H1 (cell line): ENCODE data around the gene CACNA1C. TPM values are rescaled to one million over a fixed set of nuclear protein-coding genes. Genes with fewer than 3 reads are reported as not detected.

Experiments
- CTCF ChIA-PET: fragments of 300-600 bp; sonication (Branson Sonifier 250); formaldehyde crosslinking; loops from one replicate; lab custom pipeline; 2021; ENCODE audit not compliant: partially characterized antibody; lab: Charles Lee
- POLR2A ChIA-PET: fragments of 300-600 bp; sonication (Branson Sonifier 250); formaldehyde crosslinking; loops from one replicate; lab custom pipeline; 2021; ENCODE audit warnings: inconsistent platforms; ENCODE audit not compliant: partially characterized antibody; lab: Charles Lee
- DNase-seq, 2 experiments: peaks; one replicate each; pipeline versions ENCODE4 v3.0.0 to v3.0.0-alpha.2; 2010 to 2022; ENCODE audit warnings: low spot score in 2 of 2, low read depth in 1 of 2, mixed read lengths in 1 of 2
- FAIRE-seq: peaks from 2 replicates; lab custom pipeline; 2011; peaks lifted over from hg19 to GRCh38; lab: Jason Lieb, UNC
- H2AFZ ChIP-seq: 2 replicates; pipeline ENCODE4 v1.8.1; 2012; ENCODE audit warnings: low read length, inconsistent platforms
- H2AK5ac ChIP-seq: 2 replicates; pipeline ENCODE4 v1.6.1; 2013; ENCODE audit warnings: low read depth, low read length
- H2BK120ac ChIP-seq: replicated peaks from 2 replicates; pipeline ENCODE3; 2013; ENCODE audit warnings: low read depth, low read length, inconsistent platforms
- H2BK12ac ChIP-seq: 2 replicates; pipeline ENCODE4 v1.6.1; 2013; ENCODE audit warnings: low read depth, low read length
- H2BK15ac ChIP-seq: 2 replicates; pipeline ENCODE4 v1.6.1; 2013; ENCODE audit warnings: low read length
- H2BK20ac ChIP-seq: 2 replicates; pipeline ENCODE4 v1.6.1; 2013; ENCODE audit warnings: low read length
- H2BK5ac ChIP-seq: 2 replicates; pipeline ENCODE4 v1.6.1; 2013; ENCODE audit warnings: low read depth, low read length
- H3K14ac ChIP-seq: 2 replicates; pipeline ENCODE4 v1.6.1; 2013; ENCODE audit warnings: inconsistent platforms; ENCODE audit not compliant: insufficient read length
- H3K18ac ChIP-seq: 2 replicates; pipeline ENCODE4 v1.6.1; 2013; ENCODE audit warnings: low read length; ENCODE audit errors: extremely low read depth
- H3K23ac ChIP-seq: 2 replicates; pipeline ENCODE4 v1.6.1; 2013; ENCODE audit warnings: inconsistent platforms; ENCODE audit not compliant: insufficient read length
- H3K23me2 ChIP-seq: 2 replicates; pipeline ENCODE4 v1.6.1; 2013; ENCODE audit warnings: low read depth, low read length
- H3K27ac ChIP-seq: 2 replicates; pipeline ENCODE4 v1.6.1; 2011; ENCODE audit warnings: low read depth, low read length, inconsistent platforms
- H3K27me3 ChIP-seq, 4 experiments: replicated peaks in 1 of 4; 1 replicate in 1 of 4; 2 replicates in 3 of 4; pipeline versions ENCODE4 v1.6.1 to v1.8.1; 2011 to 2013; ENCODE audit warnings: low read length in 3 of 4, mild to moderate bottlenecking in 3 of 4, inconsistent platforms in 2 of 4, mixed read lengths in 2 of 4, moderate library complexity in 1 of 4; ENCODE audit not compliant: control insufficient read depth in 3 of 4, insufficient read depth in 3 of 4; ENCODE audit errors: extremely low read depth in 1 of 4
- H3K36me3 ChIP-seq, 4 experiments: 2 replicates each; pipeline versions ENCODE4 v1.6.1 to v1.8.1; 2011 to 2013; ENCODE audit warnings: mild to moderate bottlenecking in 4 of 4, low read length in 3 of 4, moderate library complexity in 2 of 4, control low read depth in 1 of 4, inconsistent platforms in 1 of 4; ENCODE audit not compliant: insufficient read depth in 4 of 4, control insufficient read depth in 2 of 4
- H3K4ac ChIP-seq: replicated peaks from 2 replicates; pipeline ENCODE3; 2013; ENCODE audit warnings: low read length, low read depth, mixed read lengths, inconsistent platforms; ENCODE audit not compliant: insufficient read length
- H3K4me1 ChIP-seq, 4 experiments: replicated peaks in 1 of 4; 1 replicate in 1 of 4; 2 replicates in 3 of 4; pipeline versions ENCODE4 v1.6.1 to v1.8.1; 2011 to 2013; ENCODE audit warnings: low read length in 3 of 4, inconsistent platforms in 2 of 4, mixed read lengths in 1 of 4; ENCODE audit not compliant: insufficient read depth in 4 of 4, control insufficient read depth in 3 of 4
- H3K4me2 ChIP-seq, 2 experiments: 2 replicates each; pipeline versions ENCODE4 v1.6.1 to v1.8.1; 2011 to 2013; ENCODE audit warnings: low read depth in 2 of 2, low read length in 2 of 2, control low read depth in 1 of 2, inconsistent platforms in 1 of 2, mild to moderate bottlenecking in 1 of 2; ENCODE audit not compliant: insufficient read depth in 1 of 2
- H3K4me3 ChIP-seq, 4 experiments: fragments of 200-600, 300-600 bp in 1 of 4; sonication (generic), shearing (Covaris generic), sonication (Bioruptor Twin) in 1 of 4; 2 replicates each; pipeline versions ENCODE4 v1.5.1 to v1.8.1; 2011 to 2016; ENCODE audit warnings: low read length in 4 of 4, low read depth in 3 of 4, control low read depth in 2 of 4, inconsistent platforms in 2 of 4, mild to moderate bottlenecking in 2 of 4, mixed read lengths in 1 of 4, moderate library complexity in 1 of 4; ENCODE audit not compliant: insufficient read depth in 2 of 4; ENCODE audit errors: extremely low read depth in 1 of 4
- H3K56ac ChIP-seq: replicated peaks from 2 replicates; pipeline ENCODE3; 2013; ENCODE audit warnings: low read depth, mild to moderate bottlenecking, mixed read lengths, low read length, inconsistent platforms; ENCODE audit not compliant: insufficient read length
- H3K79me1 ChIP-seq: 2 replicates; pipeline ENCODE4 v1.6.1; 2013; ENCODE audit warnings: low read depth, low read length, control low read depth
- H3K79me2 ChIP-seq, 2 experiments: 2 replicates each; pipeline versions ENCODE4 v1.6.1 to v1.8.1; 2012 to 2013; ENCODE audit warnings: low read length in 2 of 2, mild to moderate bottlenecking in 2 of 2, inconsistent platforms in 1 of 2; ENCODE audit not compliant: insufficient read depth in 2 of 2, control insufficient read depth in 1 of 2
- H3K9ac ChIP-seq, 4 experiments: replicated peaks in 1 of 4; 1 replicate in 1 of 4; 2 replicates in 3 of 4; pipeline versions ENCODE4 v1.6.1 to v1.8.1; 2011 to 2013; ENCODE audit warnings: low read depth in 3 of 4, low read length in 3 of 4, control low read depth in 2 of 4, mild to moderate bottlenecking in 2 of 4, moderate library complexity in 2 of 4, inconsistent platforms in 1 of 4; ENCODE audit errors: extremely low read depth in 1 of 4
- H3K9me3 ChIP-seq, 2 experiments: 2 replicates each; pipeline versions ENCODE4 v1.6.1 to v1.8.1; 2012 to 2013; ENCODE audit warnings: mild to moderate bottlenecking in 2 of 2, moderate library complexity in 2 of 2, control low read depth in 1 of 2, inconsistent platforms in 1 of 2, low read depth in 1 of 2, low read length in 1 of 2, mixed read lengths in 1 of 2; ENCODE audit not compliant: insufficient read depth in 2 of 2
- H4K20me1 ChIP-seq, 2 experiments: replicated peaks in 1 of 2; 2 replicates each; pipeline versions ENCODE3 to v1.8.1; 2011 to 2013; ENCODE audit warnings: inconsistent platforms in 2 of 2, low read length in 2 of 2, mild to moderate bottlenecking in 1 of 2; ENCODE audit not compliant: insufficient read depth in 2 of 2, control insufficient read depth in 1 of 2
- H4K5ac ChIP-seq: 2 replicates; pipeline ENCODE4 v1.6.1; 2013; ENCODE audit warnings: low read length, low read depth, mixed read lengths, inconsistent platforms; ENCODE audit not compliant: insufficient read length
- H4K8ac ChIP-seq: 2 replicates; pipeline ENCODE4 v1.8.0; 2013; ENCODE audit warnings: mild to moderate bottlenecking, moderate library complexity, low read length, inconsistent platforms; ENCODE audit not compliant: insufficient read depth; ENCODE audit errors: extremely low read depth
- H4K91ac ChIP-seq: replicated peaks from 2 replicates; pipeline ENCODE3; 2013; ENCODE audit warnings: low read length, mixed read lengths, inconsistent platforms; ENCODE audit not compliant: insufficient read length
- CEBPB ChIP-seq: IDR thresholded peaks from 2 replicates; pipeline ENCODE4 v1.6.1; 2012; ENCODE audit warnings: low read depth, low read length
- CHD2 ChIP-seq: IDR thresholded peaks from 2 replicates; pipeline ENCODE4 v1.6.1; 2012; ENCODE audit warnings: low read length, improper control_type of control experiment
- CTBP2 ChIP-seq: IDR thresholded peaks from 2 replicates; pipeline ENCODE4 v1.7.0; 2011; ENCODE audit warnings: borderline replicate concordance, mild to moderate bottlenecking, moderate library complexity, mixed read lengths, low read length; ENCODE audit not compliant: insufficient read depth, insufficient read length
- KDM1A ChIP-seq: fragments of 200-600, 300-600 bp; sonication (generic); IDR thresholded peaks from 2 replicates; pipeline ENCODE4 v1.7.1; 2016; ENCODE audit warnings: mild to moderate bottlenecking, low read length, borderline replicate concordance
- NANOG ChIP-seq: IDR thresholded peaks from 2 replicates; pipeline ENCODE4 v1.6.1; 2011; ENCODE audit warnings: low read length, low read depth, mild to moderate bottlenecking, inconsistent platforms; ENCODE audit not compliant: insufficient read depth, poor library complexity, severe bottlenecking
- SIX5 ChIP-seq: IDR thresholded peaks from 2 replicates; pipeline ENCODE4 v1.6.1; 2011; ENCODE audit warnings: mild to moderate bottlenecking, low read depth, low read length
- SP4 ChIP-seq: IDR thresholded peaks from 2 replicates; pipeline ENCODE4 v1.6.1; 2012; ENCODE audit warnings: low read length, inconsistent platforms
- TAF1 ChIP-seq: IDR thresholded peaks from 2 replicates; pipeline ENCODE4 v1.6.1; 2011; ENCODE audit warnings: mild to moderate bottlenecking, low read depth, low read length
- YY1 ChIP-seq: IDR thresholded peaks from 2 replicates; pipeline ENCODE4 v1.6.1; 2011; ENCODE audit warnings: low read depth, mild to moderate bottlenecking, low read length
- ZNF274 ChIP-seq: IDR thresholded peaks from 2 replicates; pipeline ENCODE4 v1.7.0; 2012; ENCODE audit warnings: low read length, borderline replicate concordance; ENCODE audit errors: extremely low read depth
- WGBS, 2 experiments: shearing (Covaris generic) in 1 of 2; methylation state at CpG; one replicate each; pipeline versions ENCODE4 v1.1.6 to v1.1.7; 2013 to 2015; ENCODE audit warnings: low lambda C conversion rate in 2 of 2, mixed read lengths in 2 of 2, inconsistent platforms in 1 of 2, low coverage in 1 of 2, missing lambda C conversion rate in 1 of 2; ENCODE audit not compliant: insufficient replicate concordance in 2 of 2, insufficient coverage in 1 of 2, insufficient read length in 1 of 2; ENCODE audit errors: extremely low coverage in 1 of 2, missing lambda C conversion rate in 1 of 2; 5-methylcytosine and 5-hydroxymethylcytosine counted together
- polyA plus RNA-seq, 7 experiments: library from polyadenylated mRNA; depleted of rRNA in 3 of 7; stranded (reverse) in 5 of 7; unstranded in 2 of 7; fragments of >200 nt in 5 of 7; fragments of 200-250 nt in 2 of 7; gene quantifications; 1 replicate in 5 of 7; 2 replicates in 1 of 7; 4 replicates in 1 of 7; pipeline versions ENCODE4 v1.2.1 to v1.2.3, GENCODE V29; 2011 to 2013; ENCODE audit warnings: missing spikeins in 2 of 7, mixed read lengths in 2 of 7
- total RNA-seq: library from RNA; stranded (reverse); fragmentation: NEBNext Ultra II Directional; extraction: Animal tissue kit (Norgen Biotek cat#: 25700); gene quantifications from 2 replicates; pipeline ENCODE4 v1.2.1, GENCODE V29; 2021

CACNA1C gene
- total and polyA plus RNA-seq, 2 of the 8 experiments (the other 6 are each of a cell fraction or from before 2014, with no cell fraction given): 1.3 TPM

- H3K79me1 ChIP-seq: no peaks in the 10 kb centered on the region
- H3K79me2 ChIP-seq: no peaks in the 10 kb centered on the region
- H3K4me1 ChIP-seq: peaks cover 0 to 4% (median 0%) of the 10 kb centered on the region in 4 experiments; a peak in 2 of 7 replicates
- H4K8ac ChIP-seq: peak overlapping the region; percentile 90; the same call in 1 of the 2 replicates
- no peaks in the 10 kb centered on the region for H3K36me3 ChIP-seq
- POLR2A ChIA-PET: no interaction called here
- FAIRE-seq (no peak), DNase-seq (peak in 1 of 2 experiments; percentile 67)
- no peak overlapping the region for H4K91ac ChIP-seq
- no peak overlapping the region for H3K9ac ChIP-seq
- H4K5ac ChIP-seq: no peak overlapping the region
- H3K4ac ChIP-seq: no peak overlapping the region
- H3K23me2 ChIP-seq: no peaks in the 10 kb centered on the region
- no peaks in the 10 kb centered on the region for H3K27me3 ChIP-seq
- no peak overlapping the region for H3K23ac ChIP-seq
- no peak overlapping the region for H3K18ac ChIP-seq
- no peak overlapping the region for H2BK20ac ChIP-seq
- WGBS, 2 experiments: 89% methylated on average over 57 of the region's 61 CpGs; no CpG with 5 or more reads in 1 of the 2 experiments
- no peak overlapping the region for H3K27ac ChIP-seq
- peaks cover 0 to 2% of the 10 kb centered on the region in 2 experiments for H4K20me1 ChIP-seq
- no peak overlapping the region for H2BK15ac ChIP-seq
- H2BK5ac ChIP-seq: no peak overlapping the region
- no peak overlapping the region for H2BK120ac ChIP-seq
- CTCF ChIA-PET: interaction anchor here (0.8 to 1.9 kb wide), 13 partner anchors 9 to 172 kb away, joined by 3 to 6 read pairs (median 4); no protein-coding TSS in a partner anchor
- H2AK5ac ChIP-seq: no peak overlapping the region
- no peak overlapping the region; the same call in 1 of the 2 replicates for H2AFZ ChIP-seq
- H2BK12ac ChIP-seq: no peak overlapping the region
- H3K56ac ChIP-seq: no peak overlapping the region
- 0 out of 4 replicates have a peak, but pooled peaks cover 0 to 2% of the 10 kb centered on the region in 2 experiments for H3K9me3 ChIP-seq
- no peak overlapping the region for H3K14ac ChIP-seq
- no peak overlapping the region for H3K4me3 ChIP-seq
- no peak overlapping the region for H3K4me2 ChIP-seq
- TF ChIP-seq NANOG (no peak), TAF1 (no peak), SP4 (no peak), CTBP2 (no peak), YY1 (peak; percentile 74), CEBPB (no peak), KDM1A (no peak), SIX5 (no peak), ZNF274 (no peak), CHD2 (no peak)
These were observed 177.1 kb downstream of the CACNA1C start for GRCh38 chr12:2229661-2230539.
